Ramos (cell line): ENCODE results near the gene SPATC1L.

Experiments
- in situ Hi-C: fragments of 300-500 bp; cut with MboI; formaldehyde crosslinking; loops from one replicate; pipeline ENCODE4 v1.14.3; 2022; ENCODE audit warnings: low sequenced_read_pairs; ENCODE audit not compliant: unreplicated experiment

Gene SPATC1L

DNA sequence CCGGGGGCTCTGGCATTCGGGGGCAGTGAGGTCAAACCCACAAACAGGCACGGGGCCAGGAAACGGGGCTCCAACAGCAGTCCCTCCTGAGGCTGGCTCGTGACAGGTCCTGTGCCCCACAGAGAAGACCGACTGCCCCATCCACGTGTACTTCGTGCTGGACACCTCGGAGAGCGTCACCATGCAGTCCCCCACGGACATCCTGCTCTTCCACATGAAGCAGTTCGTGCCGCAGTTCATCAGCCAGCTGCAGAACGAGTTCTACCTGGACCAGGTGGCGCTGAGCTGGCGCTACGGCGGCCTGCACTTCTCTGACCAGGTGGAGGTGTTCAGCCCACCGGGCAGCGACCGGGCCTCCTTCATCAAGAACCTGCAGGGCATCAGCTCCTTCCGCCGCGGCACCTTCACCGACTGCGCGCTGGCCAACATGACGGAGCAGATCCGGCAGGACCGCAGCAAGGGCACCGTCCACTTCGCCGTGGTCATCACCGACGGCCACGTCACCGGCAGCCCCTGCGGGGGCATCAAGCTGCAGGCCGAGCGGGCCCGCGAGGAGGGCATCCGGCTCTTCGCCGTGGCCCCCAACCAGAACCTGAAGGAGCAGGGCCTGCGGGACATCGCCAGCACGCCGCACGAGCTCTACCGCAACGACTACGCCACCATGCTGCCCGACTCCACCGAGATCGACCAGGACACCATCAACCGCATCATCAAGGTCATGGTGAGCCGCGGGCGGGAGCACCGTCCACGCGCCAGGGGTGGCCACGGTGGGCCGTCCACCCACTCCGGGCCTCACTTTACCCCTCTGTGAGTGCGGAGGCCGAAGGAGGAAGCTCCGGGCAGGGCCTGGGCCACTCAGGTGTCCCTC is 72.2 kb downstream of the SPATC1L start:
- in situ Hi-C loops = no loop called here

DNA sequence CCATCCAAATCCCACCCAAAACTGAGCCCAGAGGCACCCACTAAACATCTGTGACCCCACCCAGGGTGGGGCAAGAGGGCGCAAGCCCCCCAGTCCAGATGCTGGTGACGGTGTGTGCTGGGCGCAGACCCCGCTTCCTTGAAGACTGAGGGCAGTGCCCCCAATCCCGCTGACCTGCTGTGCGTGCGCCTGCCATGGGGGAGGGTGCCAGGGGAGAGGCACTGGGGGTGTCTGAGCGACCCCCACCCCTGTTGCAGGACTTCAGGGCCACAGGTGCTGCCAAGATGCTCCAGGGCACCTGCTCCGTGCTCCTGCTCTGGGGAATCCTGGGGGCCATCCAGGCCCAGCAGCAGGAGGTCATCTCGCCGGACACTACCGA is 73.1 kb downstream of the SPATC1L start:
- in situ Hi-C loops = no loop called here
